A549 (cell line): ENCODE measurements around the gene CCDC85C. TPM values are rescaled to one million over a fixed set of nuclear protein-coding genes. Genes with fewer than 3 reads are reported as not detected.

Experiments
- ATAC-seq, 2 experiments: fragments of 200-7000 bp in 1 of 2; fragments of >200 bp in 1 of 2; cut with Nextera tagmentation in 1 of 2; cut with Tn5 transposase in 1 of 2; 3 replicates each; pipeline versions ENCODE4 v1.8.0 to v1.9.1; 2018 to 2020; ENCODE audit warnings: mild to moderate bottlenecking in 1 of 2, moderate library complexity in 1 of 2
- CTCF ChIA-PET: fragments of 300-600 bp; sonication (Branson Sonifier 250); formaldehyde crosslinking; extraction: SDS; loops from one replicate; lab custom pipeline; 2021; ENCODE audit warnings: antibody characterized with exemption, inconsistent platforms; lab: Yijun Ruan, JAX
- POLR2A ChIA-PET: fragments of 350-600 bp; formaldehyde crosslinking; extraction: SDS; loops from one replicate; lab custom pipeline; 2021; ENCODE audit warnings: antibody characterized with exemption, inconsistent platforms; lab: Yijun Ruan, JAX
- DNase-seq, 2 experiments: peaks; one replicate each; pipeline versions ENCODE4 v3.0.0 to v3.0.0-alpha.2; 2011 to 2016; ENCODE audit warnings: low read depth in 1 of 2, low spot score in 1 of 2
- FAIRE-seq: peaks from 2 replicates; lab custom pipeline; 2011; peaks lifted over from hg19 to GRCh38; lab: Jason Lieb, UNC
- H3K27ac ChIP-seq, 2 experiments: fragments of >200 bp; sonication (Bioruptor Twin); formaldehyde crosslinking; 3 replicates each; pipeline ENCODE4 v1.5.1; 2016 to 2017
- H3K4me1 ChIP-seq: fragments of >200 bp; sonication (Bioruptor Twin); formaldehyde crosslinking; 3 replicates; pipeline ENCODE4 v1.6.1; 2016
- H3K4me2 ChIP-seq: fragments of >200 bp; sonication (Bioruptor Twin); formaldehyde crosslinking; 3 replicates; pipeline ENCODE4 v1.6.1; 2016
- H3K4me3 ChIP-seq: fragments of >200 bp; sonication (Bioruptor Twin); formaldehyde crosslinking; 3 replicates; pipeline ENCODE4 v1.5.1; 2016
- H3K9me3 ChIP-seq: fragments of >200 bp; sonication (Bioruptor Twin); formaldehyde crosslinking; 3 replicates; pipeline ENCODE4 v1.6.1; 2016
- BCL3 ChIP-seq: fragments of >200 bp; sonication (Bioruptor Twin); formaldehyde crosslinking; IDR thresholded peaks from 3 replicates; pipeline ENCODE4 v1.6.1; 2016
- BHLHE40 ChIP-seq: IDR thresholded peaks from 2 replicates; pipeline ENCODE4 v1.6.1; 2012; ENCODE audit warnings: low read depth, low read length, inconsistent platforms
- CBX8 ChIP-seq: fragments of 200-600 bp; sonication (generic); IDR thresholded peaks from 2 replicates; pipeline ENCODE4 v1.6.1; 2016
- ELK1 ChIP-seq: fragments of 150-350 bp; IDR thresholded peaks from 2 replicates; pipeline ENCODE4 v1.6.1; 2014; ENCODE audit warnings: low read depth, mild to moderate bottlenecking, low read length
- EP300 ChIP-seq, 2 experiments: fragments of >200 bp; sonication (Bioruptor Twin); formaldehyde crosslinking; IDR thresholded peaks; 2 replicates in 1 of 2; 3 replicates in 1 of 2; pipeline ENCODE4 v1.6.1; 2016 to 2017
- FOSB ChIP-seq: fragments of 250-450 bp; sonication (Bioruptor Pico); IDR thresholded peaks from 2 replicates; pipeline ENCODE4 v1.5.0; 2020; ENCODE audit warnings: mild to moderate bottlenecking, moderate library complexity
- JUN ChIP-seq, 2 experiments: fragments of >200 bp; sonication (Bioruptor Twin); formaldehyde crosslinking; IDR thresholded peaks; 2 replicates in 1 of 2; 3 replicates in 1 of 2; pipeline ENCODE4 v1.6.1; 2016 to 2017
- KDM1A ChIP-seq: fragments of 200-600 bp; sonication (generic); IDR thresholded peaks from 2 replicates; pipeline ENCODE4 v1.6.1; 2016; ENCODE audit warnings: low read depth, mild to moderate bottlenecking
- MAX ChIP-seq: IDR thresholded peaks from 2 replicates; pipeline ENCODE4 v1.6.1; 2012
- MAZ ChIP-seq: fragments of 150-350 bp; IDR thresholded peaks from 2 replicates; pipeline ENCODE4 v1.6.1; 2014; ENCODE audit warnings: antibody characterized with exemption, low read depth, low read length, borderline replicate concordance
- NFE2L2 ChIP-seq: fragments of 150-350 bp; conservative IDR thresholded peaks from 2 replicates; pipeline ENCODE4 v1.6.1; 2014; ENCODE audit warnings: low read length
- NPAS2 ChIP-seq: fragments of 250-450 bp; sonication (Bioruptor Pico); IDR thresholded peaks from 2 replicates; pipeline ENCODE4 v1.8.0; 2022; ENCODE audit warnings: mild to moderate bottlenecking, moderate library complexity, borderline replicate concordance
- NR3C1 ChIP-seq: fragments of >200 bp; sonication (Bioruptor Twin); formaldehyde crosslinking; IDR thresholded peaks from 3 replicates; pipeline ENCODE4 v1.6.1; 2017
- RAD21 ChIP-seq, 2 experiments: fragments of >200 bp in 1 of 2; sonication (Bioruptor Twin) in 1 of 2; formaldehyde crosslinking in 1 of 2; IDR thresholded peaks in 1 of 2; conservative IDR thresholded peaks in 1 of 2; 2 replicates in 1 of 2; 3 replicates in 1 of 2; pipeline ENCODE4 v1.6.1; 2012 to 2018; ENCODE audit warnings: inconsistent platforms in 1 of 2
- RARB ChIP-seq: fragments of 250-450 bp; sonication (Bioruptor Pico); IDR thresholded peaks from 2 replicates; pipeline ENCODE4 v1.8.0; 2021; ENCODE audit warnings: mild to moderate bottlenecking, moderate library complexity
- REST ChIP-seq: fragments of 200-600 bp; sonication (generic); IDR thresholded peaks from 2 replicates; pipeline ENCODE4 v1.6.1; 2016; ENCODE audit warnings: antibody characterized with exemption, mild to moderate bottlenecking, moderate library complexity
- SMC3 ChIP-seq: fragments of >200 bp; sonication (Bioruptor Twin); formaldehyde crosslinking; IDR thresholded peaks from 3 replicates; pipeline ENCODE4 v1.6.1; 2018; ENCODE audit warnings: inconsistent platforms
- ZSCAN20 ChIP-seq: fragments of 250-450 bp; sonication (Bioruptor Pico); IDR thresholded peaks from 2 replicates; pipeline ENCODE4 v1.8.0; 2022; ENCODE audit warnings: mild to moderate bottlenecking, moderate library complexity
- WGBS: methylation state at CpG from one replicate; pipeline ENCODE4 v1.1.6; 2017; ENCODE audit errors: missing lambda C conversion rate; 5-methylcytosine and 5-hydroxymethylcytosine counted together
- polyA plus RNA-seq, 4 experiments: library from polyadenylated mRNA; depleted of rRNA in 3 of 4; stranded (reverse); fragments of >200 nt; fragmentation: RNase III in 1 of 4; extraction: RNeasy Plus Mini Kit Qiagen cat#74134 plus additional on column Dnase treatment in 1 of 4; gene quantifications; 2 replicates in 3 of 4; 3 replicates in 1 of 4; pipeline ENCODE4 v1.2.3, GENCODE V29; 2011 to 2017

Gene CCDC85C
- polyA plus RNA-seq, 2 of the 4 experiments (the other 2 are of a cell fraction) = 11.4 to 31.4 TPM

GRCh38 chr14:99476864-99477263, 127.1 kb downstream of the CCDC85C start:
- no peak overlapping the region for H3K27ac ChIP-seq
- no peaks in the 10 kb centered on the region for H3K9me3 ChIP-seq
- FAIRE-seq = no peak
- no peak overlapping the region for H3K4me2 ChIP-seq
- ATAC-seq = no peak
- ChIA-PET CTCF (no interaction called here), POLR2A (no interaction called here)
- peaks cover 17% of the 10 kb centered on the region for H3K4me1 ChIP-seq
- no peak for TF ChIP-seq MAX
- no peak for TF ChIP-seq SMC3
- H3K4me3 ChIP-seq = no peak overlapping the region
- no peak for DNase-seq
- 82% methylated on average over 1 of the region's 1 CpG for WGBS

GRCh38 chr14:99475660-99476059, 128.3 kb downstream of the CCDC85C start:
- Histone ChIP-seq H3K9me3 (no peaks in the 10 kb centered on the region), H3K4me1 (peaks cover 17% of the 10 kb centered on the region), H3K4me3 (no peak overlapping the region), H3K27ac (no peak overlapping the region), H3K4me2 (no peak overlapping the region)
- ATAC-seq (no peak), FAIRE-seq (no peak), DNase-seq (no peak)
- ChIA-PET POLR2A (no interaction called here), CTCF (interaction anchor here (0.9 to 1.1 kb wide), 3 partner anchors 9 to 28 kb away, joined by 3 to 4 read pairs (median 3); no protein-coding TSS in a partner anchor)
- TF ChIP-seq NR3C1 = no peak
- no peak for TF ChIP-seq MAZ
- no peak for TF ChIP-seq NFE2L2
- no peak for TF ChIP-seq RARB (CRISPR knock-in tag)
- no peak for TF ChIP-seq BCL3
- no peak for TF ChIP-seq NPAS2 (CRISPR knock-in tag)
- no peak for TF ChIP-seq FOSB (CRISPR knock-in tag)
- TF ChIP-seq EP300 (IDR thresholded peaks at IDR 0.05) = no peak
- no peak for TF ChIP-seq KDM1A
- TF ChIP-seq ELK1 = no peak
- no peak for TF ChIP-seq BHLHE40
- TF ChIP-seq ZSCAN20 (CRISPR knock-in tag) = no peak
- 89% methylated on average over 2 of the region's 2 CpGs for WGBS

- H3K4me1 ChIP-seq = peaks cover 17% of the 10 kb centered on the region
- DNase-seq = no peak
- 92% methylated on average over 9 of the region's 9 CpGs for WGBS
- H3K4me2 ChIP-seq = no peak overlapping the region
- no peak overlapping the region for H3K27ac ChIP-seq
- H3K9me3 ChIP-seq = no peaks in the 10 kb centered on the region
- TF ChIP-seq RARB (CRISPR knock-in tag) = no peak
- TF ChIP-seq RAD21 (conservative IDR thresholded peaks at IDR 0.05 in 1 of 2, IDR thresholded peaks at IDR 0.05 in 1 of 2) = no peak
- TF ChIP-seq REST = no peak
- TF ChIP-seq JUN (IDR thresholded peaks at IDR 0.05) = no peak
- no peak for TF ChIP-seq CBX8
- TF ChIP-seq KDM1A = no peak
- CTCF ChIA-PET = interaction anchor here (0.9 to 1.3 kb wide), 3 partner anchors 8 to 153 kb away, joined by 3 to 4 read pairs (median 3); no protein-coding TSS in a partner anchor
- no peak for FAIRE-seq
- no peak for ATAC-seq
- POLR2A ChIA-PET = no interaction called here
- H3K4me3 ChIP-seq = no peak overlapping the region
These were observed 128.8 kb downstream of the CCDC85C start for GRCh38 chr14:99475179-99475578.
